G401 (cell line): ENCODE measurements around the gene CDKAL1. TPM values are rescaled to one million over a fixed set of nuclear protein-coding genes. Genes with fewer than 3 reads are reported as not detected.
"Not testable (repeated sequence)": the region's sequence is repeated elsewhere in the genome, so short reads cannot be mapped to it uniquely, and the experiment has no call there.

Experiments used
- DNase-seq: peaks from one replicate; pipeline ENCODE4 v3.0.0-alpha.2; 2015; ENCODE audit warnings: low spot score
- in situ Hi-C: cut with HindIII; loops from 2 replicates; pipeline ENCODE4 v1.10.0; 2016; ENCODE audit warnings: low sequenced_read_pairs, mixed read lengths
- total RNA-seq: library from RNA; depleted of rRNA; stranded (reverse); fragments of >200 nt; shearing (Covaris generic); gene quantifications from 2 replicates; pipeline ENCODE4 v1.2.3, GENCODE V29; 2014

Gene CDKAL1
- total RNA-seq, 1 experiment from 2014 or later, result 25.7 TPM

DNA sequence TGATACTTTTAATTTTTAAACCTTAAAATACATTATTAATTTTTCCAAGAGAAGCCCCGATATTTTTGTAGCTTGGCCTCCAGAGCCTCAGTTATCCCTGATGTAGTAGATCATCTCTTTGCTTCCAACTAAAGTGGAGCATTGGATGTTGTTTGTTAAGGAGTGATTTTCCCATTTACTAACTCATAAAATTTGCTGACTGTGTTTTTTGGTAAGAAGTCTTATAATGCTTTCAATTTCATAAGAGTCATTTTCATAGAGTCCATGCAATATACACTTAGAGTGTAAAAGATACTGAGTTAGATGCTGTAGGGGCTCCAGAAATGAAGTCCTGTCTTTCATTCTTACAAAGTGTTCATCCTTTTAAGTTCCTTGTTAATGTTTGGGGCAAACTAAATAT, 46.8 kb downstream of the CDKAL1 start:
- DNase-seq, result no peak
- in situ Hi-C loops, result no loop called here

DNA sequence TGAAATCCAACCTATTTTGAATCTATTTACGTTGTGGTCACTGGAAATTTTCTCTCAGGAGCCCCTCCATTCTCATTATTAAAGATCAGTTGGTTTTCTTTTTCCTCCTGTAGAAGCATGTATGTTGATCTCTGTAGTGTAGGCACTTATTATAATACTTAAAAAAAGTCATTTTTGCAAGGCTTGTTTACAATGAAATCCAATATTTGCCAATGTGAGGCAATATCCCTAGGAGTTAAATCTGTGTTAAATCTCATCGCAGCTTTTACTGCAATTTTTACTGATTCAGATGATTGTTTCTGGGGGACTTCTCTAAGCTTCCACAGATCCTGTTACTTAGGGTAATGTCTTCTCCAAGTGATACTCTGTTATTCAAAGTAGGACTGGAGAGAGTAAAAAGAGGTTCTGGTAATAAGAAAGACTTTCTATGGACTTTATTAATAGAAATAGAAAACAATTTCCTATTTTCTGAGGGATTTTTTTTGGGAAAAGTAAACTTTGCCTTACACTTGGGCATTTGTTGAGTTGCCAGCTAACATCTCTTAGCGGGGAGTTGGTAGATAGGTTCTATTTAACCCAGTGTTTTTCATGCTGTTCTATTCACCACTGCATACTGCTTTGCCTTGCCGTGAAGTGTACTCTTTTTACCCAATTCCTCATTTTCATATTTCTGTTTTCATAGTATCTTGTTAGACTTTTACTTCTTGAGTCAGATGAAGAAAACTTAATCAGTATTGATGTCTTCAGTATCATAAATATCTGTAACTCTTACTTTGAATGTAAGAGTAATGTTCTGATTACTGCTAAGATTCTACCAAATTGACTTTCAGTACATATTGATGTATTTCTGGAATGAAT, 48.6 kb downstream of the CDKAL1 start:
- in situ Hi-C loops, result no loop called here
- no peak for DNase-seq

DNA sequence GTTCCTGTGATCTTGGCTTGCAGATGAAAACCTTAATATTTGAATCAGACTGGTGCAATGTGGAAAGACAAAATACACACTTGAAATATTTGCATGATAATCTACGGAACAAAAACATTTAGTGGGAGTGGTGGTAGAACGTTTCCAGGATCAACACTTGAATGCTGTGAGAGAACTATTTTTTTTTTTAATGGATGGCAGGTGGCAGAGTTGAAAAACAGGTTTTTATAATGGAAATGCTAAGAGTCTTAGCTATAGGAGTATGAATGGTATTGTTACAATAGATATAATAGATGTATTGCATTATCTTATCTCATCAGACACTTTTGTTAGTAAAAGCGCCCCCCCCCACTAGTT, 49.2 kb downstream of the CDKAL1 start:
- no peak for DNase-seq
- in situ Hi-C loops, result no loop called here

DNA sequence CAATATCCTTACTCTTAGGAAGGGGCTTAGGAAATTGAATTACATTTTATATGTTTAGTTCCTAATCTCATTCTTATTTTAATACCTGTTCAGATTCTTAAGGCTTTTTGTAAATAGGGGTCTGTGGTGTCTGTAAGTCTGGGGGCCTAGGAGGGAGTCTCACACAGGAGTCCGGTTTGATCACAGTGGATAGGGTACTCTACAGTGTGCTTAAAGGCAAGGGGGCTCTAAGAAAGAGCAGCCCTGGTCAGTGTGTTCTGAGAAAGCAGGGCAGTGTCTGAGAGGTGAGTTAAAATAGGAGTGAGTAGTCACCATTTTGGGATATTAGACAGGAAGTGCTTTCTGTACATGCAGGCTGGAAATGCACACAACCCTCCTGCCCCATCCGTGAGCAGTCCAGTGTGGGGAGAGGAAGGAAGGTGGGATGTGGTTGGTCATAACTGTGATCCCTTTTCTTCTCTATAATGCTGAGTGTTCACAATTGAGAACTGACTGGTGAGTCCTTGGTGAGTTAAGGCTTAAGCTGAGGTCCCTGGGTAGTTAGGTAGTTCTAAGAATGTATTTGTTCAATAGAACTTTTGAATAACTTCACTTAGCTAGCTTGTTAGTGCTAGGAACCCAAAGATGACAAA, 50.0 kb downstream of the CDKAL1 start:
- no peak for DNase-seq
- in situ Hi-C loops, result no loop called here

DNA sequence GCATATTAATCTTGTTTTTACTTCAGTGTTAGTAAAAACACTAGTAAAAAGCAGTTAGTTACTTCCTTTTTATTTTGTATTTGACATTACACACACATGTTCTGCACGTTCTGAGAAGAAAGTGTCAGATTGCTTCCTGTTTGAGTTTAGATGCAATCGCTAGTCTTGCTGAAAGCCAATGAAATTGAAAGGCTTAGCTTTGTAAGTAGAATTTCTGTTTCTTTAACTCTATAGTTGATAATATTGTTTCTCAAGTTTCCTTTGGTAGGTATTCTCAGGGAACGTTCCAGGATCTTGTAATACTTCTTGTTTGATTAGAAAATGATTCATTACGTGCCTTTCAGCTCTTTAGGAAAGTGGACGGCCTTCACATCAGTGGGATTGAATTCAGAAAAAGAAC, 55.0 kb downstream of the CDKAL1 start:
- no peak for DNase-seq
- in situ Hi-C loops, result no loop called here

DNA sequence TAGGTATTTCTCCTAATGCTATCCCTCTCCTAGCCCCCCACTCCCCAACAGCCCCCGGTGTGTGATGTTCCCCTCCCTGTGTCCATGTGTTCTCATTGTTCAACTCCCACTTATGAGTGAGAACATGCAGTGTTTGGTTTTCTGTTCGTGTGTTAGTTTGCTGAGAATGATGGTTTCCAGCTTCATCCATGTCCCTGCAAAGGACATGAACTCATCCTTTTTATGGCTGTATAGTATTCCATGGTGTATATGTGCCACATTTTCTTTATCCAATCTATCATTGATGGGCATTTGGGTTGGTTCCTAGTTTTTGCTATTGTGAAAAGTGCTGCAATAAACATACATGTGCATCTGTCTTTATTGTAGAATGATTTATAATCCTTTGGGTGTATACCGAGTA, 56.2 kb downstream of the CDKAL1 start:
- DNase-seq, in situ Hi-C loops: not testable (repeated sequence)

DNA sequence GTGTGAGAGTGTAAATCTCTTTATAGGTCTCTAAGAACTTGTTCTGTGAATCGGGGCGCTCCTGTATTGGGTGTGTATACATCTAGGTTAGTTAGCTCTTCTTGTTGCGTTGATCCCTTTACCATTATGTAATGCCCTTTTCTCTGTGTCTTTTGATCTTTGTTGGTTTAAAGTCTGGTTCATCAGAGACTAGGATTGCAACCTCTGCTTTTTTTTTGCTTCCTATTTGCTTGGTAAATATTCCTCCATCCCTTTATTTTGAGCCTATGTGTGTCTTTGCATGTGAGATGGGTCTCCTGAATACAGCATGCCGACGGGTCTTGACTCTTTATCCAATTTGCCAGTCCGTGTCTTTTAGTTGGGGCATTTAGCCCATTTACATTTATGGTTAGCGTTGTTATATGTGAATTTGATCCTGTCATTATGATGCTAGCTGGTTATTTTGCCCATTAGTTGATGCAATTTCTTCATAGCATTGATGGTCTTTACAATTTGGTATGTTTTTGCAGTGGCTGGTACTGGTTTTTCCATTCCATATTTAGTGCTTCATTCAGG, 60.1 kb downstream of the CDKAL1 start:
- in situ Hi-C loops, DNase-seq: not testable (repeated sequence)

DNA sequence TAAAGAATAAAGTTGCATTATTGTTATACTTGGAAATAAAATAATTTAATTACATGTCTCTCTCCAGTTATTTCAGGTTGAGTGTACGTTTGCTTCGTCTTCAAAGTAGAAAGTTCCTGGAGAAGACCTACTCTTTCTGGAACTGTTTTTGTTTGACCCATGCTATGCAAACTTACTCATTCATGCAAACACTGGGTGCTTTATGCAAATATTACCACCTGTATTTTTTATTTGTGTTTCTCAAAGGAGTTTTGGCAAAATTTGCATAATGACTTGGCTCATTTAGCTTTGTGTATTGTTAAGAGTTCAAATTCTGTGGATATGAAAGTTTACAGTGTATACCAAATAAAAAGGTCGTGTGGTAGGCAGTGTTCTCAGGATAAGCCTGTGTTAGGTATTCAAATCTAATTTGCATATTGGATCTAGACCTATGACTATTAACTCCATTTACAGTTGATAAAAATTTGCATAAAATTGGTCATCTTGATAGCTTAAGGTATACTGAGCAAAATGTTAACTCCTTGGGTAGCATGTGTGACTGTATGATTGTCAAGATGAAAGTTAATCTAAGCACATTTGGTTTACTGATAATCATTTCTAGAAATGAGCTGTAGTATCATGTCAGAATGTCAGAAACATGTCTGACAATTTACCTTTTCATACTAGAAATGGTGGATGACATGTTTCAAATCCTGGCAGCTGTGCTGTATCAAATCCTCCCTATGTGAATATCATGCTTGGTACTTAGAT, 65.2 kb downstream of the CDKAL1 start:
- DNase-seq, result no peak

DNA sequence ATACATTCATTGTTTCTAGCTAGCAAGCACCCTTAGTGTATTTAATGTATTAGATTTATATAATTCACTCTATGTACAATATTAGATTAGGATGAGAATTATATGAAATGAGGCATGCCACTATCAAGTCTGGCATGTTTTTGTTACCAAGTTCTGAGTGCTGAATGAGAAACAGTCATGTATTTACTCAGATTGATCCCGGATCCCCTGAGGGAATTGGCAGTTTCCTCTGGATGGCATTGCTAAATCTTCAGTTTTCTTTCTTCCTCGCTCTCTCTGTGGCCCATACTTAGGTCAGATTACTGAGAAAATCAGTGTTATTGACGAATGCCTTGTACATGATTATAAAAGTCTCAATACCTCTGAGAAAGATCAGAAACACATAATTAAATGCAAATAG, 66.6 kb downstream of the CDKAL1 start:
- in situ Hi-C loops, result no loop called here
- no peak for DNase-seq

More for the DNA sequence above, 65.2 kb downstream of the CDKAL1 start:
- in situ Hi-C loops, result no loop called here

DNA sequence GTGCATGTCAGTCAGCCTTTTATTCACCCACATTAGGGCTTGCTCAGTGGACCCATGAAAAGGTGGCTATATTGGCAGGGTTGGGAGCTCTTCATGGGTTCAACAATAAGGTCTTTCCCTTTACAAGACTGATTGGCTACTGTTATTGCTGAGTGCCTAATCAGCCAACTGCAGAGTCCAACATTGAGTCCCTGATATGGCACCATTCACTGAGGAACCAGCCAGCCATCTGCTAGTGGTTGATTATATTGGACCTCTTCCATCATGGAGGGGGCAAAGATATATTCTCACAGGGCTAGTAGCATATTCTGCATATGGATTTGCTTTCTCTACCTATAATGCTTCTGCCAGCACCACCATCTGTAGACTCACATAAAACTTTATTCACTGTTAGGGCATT, 69.9 kb downstream of the CDKAL1 start:
- in situ Hi-C loops, result no loop called here
- DNase-seq, result peak; percentile 37

DNA sequence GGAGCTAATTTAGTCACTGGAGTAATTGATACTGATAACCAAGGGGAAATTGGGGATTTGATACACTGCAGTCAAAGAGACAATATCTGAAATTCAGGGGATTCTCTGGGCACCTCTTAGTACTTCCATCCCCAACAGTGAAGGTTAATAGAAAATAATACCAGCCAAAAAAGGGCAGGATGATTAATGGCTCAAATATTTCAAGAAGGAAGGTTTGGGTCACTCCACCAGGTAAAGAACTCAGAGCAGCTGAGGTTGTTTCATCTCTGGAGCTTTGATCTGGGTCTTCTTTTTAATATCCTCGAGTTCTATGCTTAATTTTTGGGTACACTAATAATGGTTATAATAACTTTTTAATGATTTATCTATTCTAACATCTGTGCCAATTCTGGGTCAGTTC, 70.8 kb downstream of the CDKAL1 start:
- DNase-seq, result no peak
- in situ Hi-C loops, result no loop called here

DNA sequence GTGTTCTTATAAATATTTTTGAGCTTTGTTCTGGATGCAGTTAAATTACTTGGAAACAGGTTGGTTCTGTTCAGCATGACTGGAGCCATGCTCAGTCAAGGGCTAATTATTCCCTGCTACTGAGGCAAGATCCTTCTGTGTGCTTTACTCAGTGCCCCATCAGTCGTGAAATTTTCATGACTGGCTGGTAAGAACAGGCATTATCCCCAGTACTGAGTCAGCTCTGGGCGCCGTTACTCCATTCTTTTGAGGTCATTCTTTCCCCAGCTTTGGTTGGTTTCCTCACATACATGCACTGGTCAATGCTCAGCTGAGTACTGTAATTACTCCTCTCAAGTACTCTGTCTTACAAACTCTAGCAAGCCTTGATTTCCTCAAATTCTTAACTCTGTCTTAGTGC, 71.3 kb downstream of the CDKAL1 start:
- DNase-seq, result peak; percentile 64
- in situ Hi-C loops, result no loop called here

DNA sequence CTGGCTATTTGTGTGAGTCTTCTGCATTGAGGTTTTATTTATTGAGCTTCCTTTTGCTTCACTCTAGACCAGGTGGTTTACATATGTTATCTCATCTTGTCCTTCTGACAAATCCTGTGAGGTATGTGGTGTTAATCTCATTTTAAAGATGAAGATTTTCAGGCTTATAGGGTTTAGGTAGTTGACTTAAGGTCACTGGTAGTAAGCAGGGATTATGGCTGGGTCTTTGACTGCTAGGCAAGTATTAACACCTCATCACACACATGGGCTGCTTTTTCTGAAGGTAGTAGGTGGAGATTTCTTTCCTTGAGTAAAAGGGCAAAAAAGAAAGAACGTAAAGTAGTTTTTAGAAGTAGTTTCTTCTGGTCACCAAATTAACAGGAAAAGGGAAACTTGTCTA, 72.6 kb downstream of the CDKAL1 start:
- peak; percentile 20 for DNase-seq
- in situ Hi-C loops, result no loop called here

DNA sequence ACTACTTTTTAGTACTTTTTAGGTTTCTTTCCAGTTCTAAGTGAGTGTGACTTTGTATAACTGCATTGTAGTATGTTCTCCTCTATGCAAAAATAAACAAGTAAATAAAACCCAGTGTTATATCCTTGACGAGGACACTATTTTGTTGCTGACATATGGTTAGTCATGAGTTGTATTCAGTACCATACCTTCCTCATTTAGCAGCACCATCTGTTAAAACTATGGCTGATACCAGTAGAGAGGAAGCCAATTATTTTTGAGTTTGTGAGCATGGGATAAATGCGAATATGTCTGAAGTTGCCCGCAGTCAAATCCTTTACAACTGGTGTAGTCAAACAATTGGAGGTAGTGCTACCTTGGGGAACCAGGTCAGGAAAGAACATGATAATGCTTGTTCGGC, 74.1 kb downstream of the CDKAL1 start:
- in situ Hi-C loops, result no loop called here
- peak; percentile 77 for DNase-seq

DNA sequence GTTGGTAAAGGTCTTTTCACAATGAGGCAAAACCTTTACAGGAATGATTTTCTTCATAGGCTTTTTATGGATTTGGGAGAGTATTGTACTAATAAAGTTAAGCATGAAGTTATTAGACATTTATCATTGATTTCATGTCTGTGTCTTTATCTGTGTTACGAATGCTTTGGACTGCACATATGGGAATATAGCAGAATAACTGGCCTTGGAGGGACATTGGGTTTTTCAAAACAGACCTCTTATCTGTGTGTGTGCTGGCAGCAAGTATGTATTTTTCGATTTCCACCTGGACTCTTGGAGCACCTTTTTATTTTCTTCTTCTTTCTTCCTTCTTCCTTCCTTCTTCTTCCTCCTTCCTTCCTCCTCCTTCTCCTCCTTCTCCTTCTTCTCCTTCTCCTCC, 74.6 kb downstream of the CDKAL1 start:
- in situ Hi-C loops, result no loop called here
- DNase-seq, result peak; percentile 54

DNA sequence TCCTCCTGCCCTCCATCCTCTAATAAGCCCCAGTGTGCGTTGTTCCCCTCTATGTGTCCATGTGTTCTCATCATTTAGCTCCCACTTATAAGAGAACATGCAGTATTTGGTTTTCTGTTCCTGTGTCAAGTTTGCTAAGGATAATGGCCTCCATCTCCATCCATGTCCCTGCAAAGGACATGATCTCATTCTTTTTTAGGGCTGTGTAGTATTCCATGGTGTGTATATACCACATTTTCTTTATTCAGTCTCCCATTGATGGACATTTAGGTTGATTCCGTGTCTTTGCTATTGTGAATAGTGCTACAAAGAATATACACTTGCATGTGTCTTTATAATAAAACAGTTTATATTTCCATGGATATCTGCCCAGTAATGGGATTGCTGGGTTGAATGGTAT, 75.7 kb downstream of the CDKAL1 start:
- DNase-seq, in situ Hi-C loops: not testable (repeated sequence)

DNA sequence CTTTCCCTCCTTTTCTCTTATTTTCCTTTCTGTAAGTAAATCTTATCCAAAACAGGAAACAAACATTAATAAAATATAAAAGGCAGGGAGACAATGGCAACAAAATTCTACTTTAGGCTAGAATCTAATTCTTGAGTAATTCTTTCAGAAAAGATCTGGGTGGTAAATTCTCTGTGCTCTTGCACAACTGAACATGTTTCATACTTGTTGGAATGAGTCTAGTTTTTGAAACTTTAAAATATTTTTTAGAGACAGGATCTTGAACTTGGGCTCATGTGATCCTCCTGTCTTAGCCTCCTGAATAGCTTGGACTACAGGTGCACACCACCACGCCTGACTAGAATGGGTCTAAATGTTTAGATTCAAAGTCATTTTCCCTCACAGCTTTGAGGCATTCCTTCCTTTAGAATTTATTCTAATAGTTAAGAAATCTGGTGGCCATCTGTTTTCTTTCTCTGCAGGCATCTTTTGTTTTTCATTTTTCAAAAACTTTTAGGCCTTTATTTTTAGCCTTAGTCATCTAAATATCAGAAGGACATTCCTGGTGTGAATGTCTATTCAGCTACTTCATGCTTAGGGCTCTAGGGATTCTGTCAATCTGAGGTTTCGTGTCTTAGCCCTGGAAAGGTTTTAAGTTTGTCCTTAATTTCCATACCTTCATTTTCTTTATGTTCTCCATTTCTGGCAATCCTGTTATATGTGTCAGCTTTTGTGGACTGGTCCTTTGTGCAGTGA, 76.5 kb downstream of the CDKAL1 start:
- in situ Hi-C loops, result no loop called here
- DNase-seq, result no peak

DNA sequence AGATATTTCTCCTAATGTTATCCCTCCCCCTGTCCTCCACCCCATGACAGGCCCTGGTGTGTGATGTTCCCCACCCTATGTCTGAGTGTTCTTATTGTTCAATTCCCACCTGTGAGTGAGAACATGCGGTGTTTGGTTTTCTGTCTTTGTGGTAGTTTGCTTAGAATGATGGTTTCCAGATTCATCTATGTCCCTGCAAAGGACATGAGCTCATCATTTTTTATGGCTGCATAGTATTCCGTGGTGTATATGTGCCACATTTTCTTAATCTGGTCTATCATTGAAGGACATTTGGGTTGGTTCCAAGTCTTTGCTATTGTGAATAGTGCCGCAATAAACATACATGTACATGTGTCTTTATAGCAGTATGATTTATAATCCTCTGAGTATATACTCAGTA, 83.3 kb downstream of the CDKAL1 start:
- in situ Hi-C loops, DNase-seq: not testable (repeated sequence)

DNA sequence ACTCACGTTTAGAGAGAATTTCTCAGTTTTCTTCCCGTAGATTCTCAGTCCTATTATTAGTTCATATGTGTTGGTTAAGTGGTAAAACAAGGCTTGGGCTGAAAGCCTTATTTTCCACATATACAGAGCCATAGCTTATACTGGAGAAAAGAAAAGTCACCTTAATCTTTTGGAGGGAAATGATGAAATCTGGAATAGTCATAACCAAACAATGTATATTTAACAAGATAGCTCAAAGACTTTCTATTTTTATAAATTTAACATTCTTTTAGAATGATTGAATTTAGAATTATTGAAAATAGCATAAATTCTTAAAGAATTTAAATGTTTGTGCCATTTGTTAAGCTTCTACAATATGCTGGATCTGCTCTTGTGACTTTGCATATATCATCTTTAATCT, 85.8 kb downstream of the CDKAL1 start:
- in situ Hi-C loops, result no loop called here
- no peak for DNase-seq
